Measurements from ENCODE around the gene IRF3. TPM values are rescaled to one million over a fixed set of nuclear protein-coding genes. Genes with fewer than 3 reads are reported as not detected.
"Not testable (repeated sequence)": the region's sequence is repeated elsewhere in the genome, so short reads cannot be mapped to it uniquely, and the experiment has no call there.

IRF3 gene
- total RNA-seq, 1 donor from 2014 or later = 174 TPM

- no peak for DNase-seq (ENCODE audit: low spot score)
These were observed 19.1 kb downstream of the IRF3 start for GRCh38 chr19:49646586-49646985.

DNA sequence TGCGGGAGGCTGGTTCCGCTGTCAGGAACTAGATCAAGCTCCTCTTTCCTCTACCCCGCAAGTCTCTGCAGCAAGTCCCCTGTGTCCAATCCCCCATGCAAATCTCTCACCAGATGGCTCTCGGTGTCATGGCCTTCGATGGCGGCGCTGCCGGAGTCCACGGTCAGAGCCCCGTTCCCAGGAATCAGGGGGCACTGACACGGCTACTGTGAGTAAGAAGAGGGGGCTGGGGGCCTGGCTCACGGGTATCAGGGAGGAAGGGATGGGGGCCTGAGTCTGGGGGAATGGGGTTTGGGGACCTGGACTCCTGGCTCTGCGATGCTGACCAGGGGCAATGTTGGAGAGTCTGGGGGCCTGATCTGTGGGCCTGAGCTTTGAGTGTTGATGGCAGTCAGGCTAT is 19.7 kb downstream of the IRF3 start:
- DNase-seq (ENCODE audit: low spot score) = no peak

DNA sequence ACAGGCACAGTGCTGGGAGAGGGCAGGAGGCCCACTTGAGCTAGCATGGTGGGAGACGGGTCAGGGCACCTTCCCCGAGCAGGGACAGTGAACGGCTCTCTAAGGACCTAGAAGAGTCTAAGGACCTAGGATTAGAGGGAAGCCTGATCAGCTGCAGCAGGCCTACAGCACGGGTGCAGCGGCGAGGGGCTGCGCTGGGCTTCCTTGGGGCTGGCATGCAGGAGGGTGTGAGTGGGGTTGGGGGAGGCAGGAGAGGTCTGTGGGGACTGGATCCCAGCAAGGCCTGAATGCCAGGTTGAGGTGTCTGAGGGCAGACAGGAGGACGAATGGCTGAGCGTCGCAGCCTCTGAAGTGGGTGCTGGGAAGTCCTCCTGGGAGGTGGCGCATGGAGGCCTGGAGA is 20.1 kb downstream of the IRF3 start:
- no peak for DNase-seq (ENCODE audit: low spot score)

DNA sequence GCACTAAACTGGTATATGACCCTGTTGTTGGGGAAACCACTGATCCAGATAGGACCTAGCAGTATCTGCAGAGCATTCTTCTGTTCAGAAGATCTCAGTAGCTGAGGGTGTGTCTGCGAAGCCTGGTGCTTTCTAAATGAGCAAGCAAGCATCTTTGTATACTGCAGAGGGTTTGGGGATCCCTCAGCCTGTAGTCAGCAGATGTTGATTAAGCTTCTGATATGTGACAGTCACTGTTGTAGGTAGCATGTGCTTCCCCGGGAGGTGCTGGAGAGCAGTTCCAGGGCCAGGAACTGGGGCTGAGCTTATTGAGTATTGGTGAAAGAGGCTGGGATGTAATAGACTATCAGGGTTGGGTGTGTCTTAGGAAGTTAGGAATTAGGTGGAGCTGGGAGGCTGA is 22.2 kb downstream of the IRF3 start:
- no peak for DNase-seq (ENCODE audit: low spot score)

- no peak for DNase-seq (ENCODE audit: low spot score)
These were observed 23.1 kb downstream of the IRF3 start for GRCh38 chr19:49642492-49643035.

GRCh38 chr19:49641688-49642491 is 23.8 kb downstream of the IRF3 start, which contains the start of gene SCAF1:
Gene SCAF1, plus strand, starts transcription at chr19:49642209. Its CDS starts 2,818 bp downstream, at chr19:49645027.
- DNase-seq (ENCODE audit: low spot score) = peak; percentile 99

DNA sequence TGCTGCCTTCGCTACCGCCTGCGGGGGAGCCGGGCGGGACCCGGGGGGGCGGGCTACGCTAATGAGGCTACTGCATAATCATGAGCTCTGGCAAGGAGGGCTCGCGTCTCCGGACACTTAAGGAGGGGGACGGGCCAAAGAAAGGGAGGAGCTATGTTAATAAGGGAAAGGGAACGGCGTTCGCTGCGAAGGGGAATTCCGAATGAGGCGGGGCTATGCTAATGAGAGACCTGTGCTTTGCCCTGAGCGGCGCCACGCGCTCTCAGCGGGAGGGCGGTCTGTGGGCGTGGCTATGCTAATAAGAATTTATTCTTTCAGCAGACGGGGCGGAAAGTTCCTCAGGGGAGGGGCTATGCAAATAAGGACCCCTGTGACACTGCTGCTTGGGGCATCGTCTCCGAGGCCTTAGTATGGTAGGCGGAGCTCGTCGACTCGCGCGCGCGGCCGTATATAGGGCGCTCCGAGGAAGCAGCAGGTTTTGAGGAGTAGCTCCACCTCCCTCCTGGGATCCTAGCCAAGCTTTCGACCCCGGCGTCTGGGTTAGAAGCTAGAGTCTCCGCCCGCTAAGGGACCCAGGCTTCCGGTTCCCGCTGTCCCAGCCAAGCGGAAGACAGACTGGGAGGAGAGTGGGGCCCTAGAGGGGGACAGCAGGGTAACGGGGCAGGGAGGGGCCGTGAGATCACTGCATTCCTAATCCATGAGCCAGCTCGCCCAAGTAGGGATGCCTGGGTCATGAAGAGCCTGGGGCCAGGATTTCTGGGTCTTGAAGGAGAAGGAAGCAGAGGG is 25.4 kb downstream of the IRF3 start, which contains the start of gene RRAS:
TSS of gene RRAS (minus strand) at position 31 of the 786 bp plus-strand sequence. CDS start 45 bp downstream, outside the sequence.
- DNase-seq (ENCODE audit: low spot score) = peak; percentile 100

GRCh38 chr19:49639401-49640112 is 26.1 kb downstream of the IRF3 start:
- no peak for DNase-seq (ENCODE audit: low spot score)

GRCh38 chr19:49637821-49638738 is 27.6 kb downstream of the IRF3 start:
- DNase-seq (ENCODE audit: low spot score) = peak; percentile 83

- no peak for DNase-seq (ENCODE audit: low spot score)
These were observed 29.3 kb downstream of the IRF3 start for GRCh38 chr19:49636233-49636932.

- DNase-seq (ENCODE audit: low spot score) = no peak
These were observed 30.0 kb downstream of the IRF3 start for GRCh38 chr19:49635530-49636232.

DNA sequence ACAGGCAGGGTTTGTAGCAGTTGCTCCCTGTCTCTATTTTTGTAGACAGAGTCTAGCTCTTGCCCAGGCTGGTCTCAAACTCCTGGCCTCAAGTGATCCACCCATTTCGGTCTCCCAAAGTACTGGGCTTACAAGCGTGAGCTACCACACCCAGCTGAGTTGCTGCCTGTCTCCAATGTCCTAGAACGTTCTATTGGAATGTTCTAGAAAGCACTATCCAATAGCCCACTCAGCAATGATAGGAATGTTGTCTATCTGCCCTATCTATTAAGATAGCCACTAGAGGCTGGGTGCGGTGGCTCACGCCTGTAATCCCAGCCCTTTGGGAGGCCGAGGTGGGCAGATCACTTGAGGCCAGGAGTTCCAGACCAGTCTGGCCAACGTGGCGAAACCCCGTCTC is 32.4 kb downstream of the IRF3 start:
- DNase-seq (ENCODE audit: low spot score) = not testable (repeated sequence)

DNA sequence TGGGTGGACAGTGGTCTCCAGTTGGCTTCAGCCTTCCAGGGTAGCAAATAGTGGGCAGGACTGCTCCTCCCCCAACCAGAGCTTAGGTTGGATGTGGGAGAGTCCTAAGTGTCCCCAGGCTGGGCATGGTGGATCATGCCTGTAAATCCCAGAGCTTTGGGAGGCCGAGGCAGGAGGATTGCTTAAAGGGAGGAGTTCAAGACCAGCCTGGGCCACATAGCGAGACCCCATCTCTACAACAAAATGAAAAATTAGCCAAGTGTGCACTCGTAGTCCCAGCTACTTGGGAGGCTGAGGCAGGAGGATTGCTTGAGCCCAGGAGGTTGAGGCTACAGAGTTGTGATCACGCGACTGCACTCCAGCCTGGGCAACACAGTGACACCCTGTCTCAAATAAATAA is 33.1 kb downstream of the IRF3 start:
- no peak for DNase-seq (ENCODE audit: low spot score)

GRCh38 chr19:49631610-49632192 is 34.0 kb downstream of the IRF3 start:
- no peak for DNase-seq (ENCODE audit: low spot score)

DNA sequence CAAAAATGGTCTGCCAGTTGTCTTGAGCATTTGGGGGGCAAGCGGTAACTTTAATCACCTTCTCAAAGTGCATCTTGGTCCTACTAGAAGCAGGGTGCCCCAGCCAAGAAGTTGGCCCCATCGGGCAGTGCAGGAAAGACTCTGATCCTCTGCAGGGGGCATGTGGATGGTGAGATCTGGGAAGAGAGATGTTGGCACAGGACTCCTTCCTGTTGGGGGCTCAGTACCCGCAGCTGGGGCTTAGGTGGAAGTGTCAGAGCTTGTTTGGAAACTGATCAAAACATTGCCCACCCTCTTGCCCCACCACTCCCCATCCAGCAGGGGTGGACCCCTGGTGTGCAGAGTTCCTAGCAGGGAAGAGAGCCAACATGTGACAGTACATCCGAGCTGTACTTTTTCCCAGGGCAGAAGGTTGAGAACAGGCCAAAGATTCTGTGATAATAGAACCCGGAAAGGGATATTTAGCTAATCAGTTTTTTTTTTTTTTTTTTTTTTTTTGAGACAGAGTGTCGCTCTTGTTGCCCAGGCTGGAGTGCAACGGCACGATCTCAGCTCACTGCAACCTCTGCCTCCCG is 34.6 kb downstream of the IRF3 start:
- DNase-seq (ENCODE audit: low spot score) = no peak

DNA sequence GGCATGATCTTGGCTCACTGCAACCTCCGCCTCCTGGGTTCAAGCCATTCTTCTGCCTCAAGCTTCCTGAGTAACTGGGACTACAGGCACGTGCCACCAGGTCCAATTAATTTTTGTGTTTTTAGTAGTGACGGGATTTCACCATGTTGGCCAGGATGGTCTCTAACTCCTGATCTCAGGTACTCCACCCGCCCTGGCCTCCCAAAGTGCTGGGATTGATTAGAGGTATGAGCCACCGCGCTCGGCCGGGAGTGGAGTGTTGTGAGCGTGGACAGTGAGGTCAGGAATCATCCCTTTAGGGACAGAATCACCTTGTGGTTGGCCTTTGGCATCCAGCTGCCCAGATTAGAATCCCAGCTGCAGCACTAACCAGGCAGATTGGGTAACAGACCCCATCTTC is 36.0 kb downstream of the IRF3 start:
- DNase-seq (ENCODE audit: low spot score) = no peak

DNA sequence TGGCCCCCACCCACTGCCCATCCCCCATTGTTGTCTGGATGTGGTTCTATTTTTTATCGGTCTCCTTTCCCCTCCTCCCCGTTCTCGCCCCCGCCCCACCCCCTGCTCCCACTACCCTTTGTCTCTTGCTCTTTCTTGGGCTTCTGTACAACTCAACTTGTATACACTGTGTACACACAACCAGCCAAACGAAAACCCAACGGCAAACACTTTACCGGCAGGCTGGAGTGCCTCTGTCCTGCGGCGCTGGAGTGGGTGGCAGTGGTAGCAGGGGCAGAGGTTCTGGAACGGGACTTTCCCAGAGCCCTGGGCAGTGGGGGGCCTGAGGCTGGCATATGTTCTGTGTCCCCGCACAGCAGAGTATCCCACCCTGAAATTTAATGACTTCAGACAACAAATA is 39.4 kb downstream of the IRF3 start:
- no peak for DNase-seq (ENCODE audit: low spot score)

- no peak for DNase-seq (ENCODE audit: low spot score)
These were observed 40.4 kb downstream of the IRF3 start for GRCh38 chr19:49624967-49625910.

Data from mucosa of gallbladder (tissue), 1 donor.